BLaER1 (cell line): ENCODE data around the gene GPATCH2L.

ENCODE experiments used
- H3K27ac ChIP-seq: shearing (Covaris generic); formaldehyde crosslinking; 2 replicates; pipeline ENCODE4 v1.8.1; 2022
- H3K27me3 ChIP-seq: shearing (Covaris generic); formaldehyde crosslinking; 2 replicates; pipeline ENCODE4 v1.8.1; 2022
- H3K36me3 ChIP-seq: shearing (Covaris generic); formaldehyde crosslinking; 2 replicates; pipeline ENCODE4 v1.8.1; 2022
- H3K4me1 ChIP-seq: shearing (Covaris generic); formaldehyde crosslinking; 2 replicates; pipeline ENCODE4 v1.8.1; 2022
- H3K4me2 ChIP-seq: shearing (Covaris generic); formaldehyde crosslinking; 2 replicates; pipeline ENCODE4 v1.8.1; 2022
- H3K4me3 ChIP-seq: shearing (Covaris generic); formaldehyde crosslinking; 2 replicates; pipeline ENCODE4 v1.8.1; 2022
- H3K9ac ChIP-seq: shearing (Covaris generic); formaldehyde crosslinking; 2 replicates; pipeline ENCODE4 v1.8.1; 2022
- H3K9me3 ChIP-seq: shearing (Covaris generic); formaldehyde crosslinking; 2 replicates; pipeline ENCODE4 v1.8.1; 2022
- H4K20me1 ChIP-seq: shearing (Covaris generic); formaldehyde crosslinking; 2 replicates; pipeline ENCODE4 v1.8.1; 2022
- Cebpa-rat ChIP-seq: shearing (Covaris generic); IDR thresholded peaks from 2 replicates; pipeline ENCODE4 v1.8.1; 2022

Gene GPATCH2L

GRCh38 chr14:76118594-76118993 lies 33.1 kb upstream of the GPATCH2L start:
- TF ChIP-seq Cebpa-rat: no peak

DNA sequence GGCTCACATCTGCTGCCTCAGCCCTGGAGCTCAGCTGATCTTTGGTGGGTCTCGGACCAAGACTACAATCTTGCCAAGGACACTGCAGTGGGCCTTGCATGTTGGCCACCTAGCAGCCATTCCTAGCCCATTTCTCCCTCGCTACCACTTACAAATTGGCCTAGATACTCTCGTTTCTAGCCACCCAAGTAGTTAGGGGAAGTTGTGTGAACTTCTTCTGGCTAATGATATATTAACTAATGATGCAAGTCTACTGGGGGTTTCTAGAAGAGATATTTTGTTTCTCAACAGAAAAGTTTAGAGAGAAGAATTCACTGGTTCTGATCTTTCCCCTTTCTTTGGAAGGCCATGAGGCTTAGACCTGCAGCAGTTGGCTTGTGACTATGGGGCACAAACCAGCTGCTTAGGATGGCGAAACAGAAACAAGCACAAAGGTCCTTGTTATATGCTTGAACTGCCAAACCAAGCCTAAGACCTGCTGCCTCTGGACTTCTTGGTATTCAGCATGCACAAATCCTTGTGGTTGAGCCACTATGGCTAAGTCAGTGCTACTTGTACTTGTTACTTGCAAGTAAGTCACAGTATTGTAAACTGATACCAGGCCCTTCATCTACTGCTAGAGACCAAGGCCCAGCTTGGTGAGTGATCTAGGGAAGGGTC lies 30.5 kb upstream of the GPATCH2L start:
- H3K9ac ChIP-seq: no peak overlapping the region
- H3K27me3 ChIP-seq: no peaks in the 10 kb centered on the region
- no peaks in the 10 kb centered on the region for H3K9me3 ChIP-seq
- H4K20me1 ChIP-seq: no peaks in the 10 kb centered on the region
- no peak for TF ChIP-seq Cebpa-rat
- no peak overlapping the region for H3K4me2 ChIP-seq
- H3K4me1 ChIP-seq: no peaks in the 10 kb centered on the region
- H3K36me3 ChIP-seq: no peaks in the 10 kb centered on the region
- H3K27ac ChIP-seq: no peak overlapping the region
- H3K4me3 ChIP-seq: no peak overlapping the region

More at GRCh38 chr14:76118594-76118993, 33.1 kb upstream of the GPATCH2L start:
- Histone ChIP-seq H4K20me1 (no peaks in the 10 kb centered on the region), H3K4me2 (no peak overlapping the region), H3K9me3 (no peaks in the 10 kb centered on the region), H3K36me3 (no peaks in the 10 kb centered on the region), H3K9ac (no peak overlapping the region), H3K27me3 (no peaks in the 10 kb centered on the region; the same call in 1 of the 2 replicates), H3K4me1 (no peaks in the 10 kb centered on the region), H3K4me3 (no peak overlapping the region), H3K27ac (no peak overlapping the region)

GRCh38 chr14:76123426-76124225 lies 28.1 kb upstream of the GPATCH2L start:
- Histone ChIP-seq H3K9me3 (no peaks in the 10 kb centered on the region), H3K4me2 (no peak overlapping the region)

DNA sequence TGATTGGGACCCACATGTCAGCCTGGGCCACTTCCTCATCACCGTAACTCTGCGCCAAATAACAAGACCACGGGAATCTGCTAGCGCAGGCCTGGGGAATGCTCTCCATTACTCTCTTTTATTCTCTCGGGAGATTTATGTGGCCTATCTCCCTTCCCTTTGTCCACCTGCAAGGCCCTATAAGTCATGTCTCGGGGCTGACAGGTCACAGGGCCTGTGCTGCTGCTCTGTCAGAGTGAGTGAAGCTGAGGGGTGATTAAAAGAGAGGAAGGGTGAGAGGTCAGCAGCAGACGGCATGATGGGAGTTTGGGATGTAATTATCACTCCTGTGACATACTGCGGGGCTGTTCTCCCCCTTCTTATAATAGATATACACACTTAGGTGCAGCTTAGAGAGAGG lies 26.2 kb upstream of the GPATCH2L start:
- no peak for TF ChIP-seq Cebpa-rat

More at GRCh38 chr14:76123426-76124225, 28.1 kb upstream of the GPATCH2L start:
- Histone ChIP-seq H3K4me3 (no peak overlapping the region), H3K27ac (no peak overlapping the region), H3K9ac (no peak overlapping the region), H4K20me1 (no peaks in the 10 kb centered on the region), H3K36me3 (no peaks in the 10 kb centered on the region), H3K27me3 (no peaks in the 10 kb centered on the region), H3K4me1 (no peaks in the 10 kb centered on the region)
- no peak for TF ChIP-seq Cebpa-rat

DNA sequence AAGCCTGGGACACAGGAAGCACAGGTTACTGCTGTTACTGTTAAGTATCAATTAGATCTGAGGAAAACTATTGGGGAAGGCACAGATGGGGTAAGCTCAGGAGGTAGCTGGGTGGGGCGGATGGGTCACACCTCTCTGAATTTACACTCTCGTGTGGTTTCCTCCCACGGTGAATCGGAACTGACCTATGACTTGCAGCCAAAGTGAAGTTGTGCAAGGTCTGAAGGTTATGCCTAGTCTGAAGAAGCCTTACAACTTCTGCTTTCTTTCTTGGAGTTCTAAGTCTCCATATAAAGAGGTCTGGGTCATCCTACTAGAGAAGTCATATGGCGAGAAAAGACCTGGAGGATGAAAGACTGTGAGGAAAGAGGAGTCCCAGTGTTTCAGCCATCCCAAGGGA lies 25.6 kb upstream of the GPATCH2L start:
- Histone ChIP-seq H3K9me3 (no peaks in the 10 kb centered on the region), H3K4me2 (no peak overlapping the region), H3K27ac (no peak overlapping the region), H3K4me3 (no peak overlapping the region), H3K27me3 (no peaks in the 10 kb centered on the region), H3K36me3 (no peaks in the 10 kb centered on the region), H4K20me1 (peaks cover 6% of the 10 kb centered on the region; the same call in 1 of the 2 replicates), H3K4me1 (no peaks in the 10 kb centered on the region), H3K9ac (no peak overlapping the region)
- TF ChIP-seq Cebpa-rat: no peak

More for the DNA sequence above, 26.2 kb upstream of the GPATCH2L start:
- Histone ChIP-seq H3K9me3 (no peaks in the 10 kb centered on the region), H3K27ac (no peak overlapping the region), H3K4me2 (no peak overlapping the region), H3K9ac (no peak overlapping the region), H3K27me3 (no peaks in the 10 kb centered on the region), H3K4me3 (no peak overlapping the region), H4K20me1 (peaks cover 6% of the 10 kb centered on the region; the same call in 1 of the 2 replicates), H3K36me3 (no peaks in the 10 kb centered on the region), H3K4me1 (no peaks in the 10 kb centered on the region)

DNA sequence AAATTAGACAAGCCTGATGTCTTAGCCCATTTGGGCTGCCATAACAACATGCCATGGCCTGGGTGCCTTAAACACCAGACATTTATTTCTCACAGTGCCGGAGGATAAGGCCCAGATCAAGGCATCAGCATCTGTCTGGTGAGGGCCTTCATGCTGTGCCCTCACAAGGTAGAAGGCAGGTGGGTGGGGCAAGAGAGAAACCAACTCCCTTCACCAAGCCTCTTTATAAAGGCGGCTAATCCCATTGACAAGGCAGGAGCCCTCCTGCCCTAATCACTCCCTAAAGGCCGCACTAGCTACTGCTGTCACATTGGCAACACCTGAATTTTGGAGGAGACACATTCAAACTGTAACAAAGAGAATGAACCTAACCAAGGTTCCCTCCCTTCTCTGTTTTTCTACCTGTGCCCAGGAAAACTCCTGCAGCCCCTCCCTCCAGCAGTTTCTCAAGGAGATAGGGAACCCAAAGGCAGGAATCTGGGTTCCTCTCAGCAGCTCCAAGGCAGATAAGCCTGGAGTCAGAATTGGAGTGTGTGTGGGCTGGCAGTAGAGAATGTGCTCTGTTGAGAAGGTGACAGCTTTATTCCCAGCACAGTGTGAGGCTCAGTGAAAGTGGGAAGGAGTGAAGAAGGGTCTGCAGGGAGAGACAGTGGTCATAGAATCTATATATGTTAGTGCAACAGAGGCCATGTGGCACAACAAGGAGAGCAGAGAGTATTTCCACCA lies 21.7 kb upstream of the GPATCH2L start:
- no peak overlapping the region for H3K4me3 ChIP-seq
- no peak overlapping the region for H3K27ac ChIP-seq
- H3K36me3 ChIP-seq: no peaks in the 10 kb centered on the region
- peaks cover 18% of the 10 kb centered on the region; the same call in 1 of the 2 replicates for H4K20me1 ChIP-seq
- no peak overlapping the region for H3K4me2 ChIP-seq
- H3K9ac ChIP-seq: no peak overlapping the region
- H3K4me1 ChIP-seq: no peaks in the 10 kb centered on the region
- no peak for TF ChIP-seq Cebpa-rat
- H3K9me3 ChIP-seq: no peaks in the 10 kb centered on the region
- H3K27me3 ChIP-seq: no peaks in the 10 kb centered on the region

GRCh38 chr14:76131071-76131965 lies 20.4 kb upstream of the GPATCH2L start:
- Histone ChIP-seq H3K9ac (no peak overlapping the region), H3K36me3 (no peaks in the 10 kb centered on the region), H3K27ac (no peak overlapping the region), H4K20me1 (peaks cover 18% of the 10 kb centered on the region; the same call in 1 of the 2 replicates), H3K4me1 (no peaks in the 10 kb centered on the region), H3K27me3 (no peaks in the 10 kb centered on the region), H3K4me3 (no peak overlapping the region), H3K9me3 (no peaks in the 10 kb centered on the region), H3K4me2 (no peak overlapping the region)
- no peak for TF ChIP-seq Cebpa-rat

- no peaks in the 10 kb centered on the region for H3K9me3 ChIP-seq
- H4K20me1 ChIP-seq: peaks cover 18% of the 10 kb centered on the region; the same call in 1 of the 2 replicates
- no peaks in the 10 kb centered on the region for H3K27me3 ChIP-seq
- H3K27ac ChIP-seq: no peak overlapping the region
- 0 out of 2 replicates have a peak, but pooled peaks have one; percentile 18 for TF ChIP-seq Cebpa-rat
- H3K4me2 ChIP-seq: no peak overlapping the region
- H3K4me3 ChIP-seq: no peak overlapping the region
- no peaks in the 10 kb centered on the region for H3K36me3 ChIP-seq
- no peaks in the 10 kb centered on the region for H3K4me1 ChIP-seq
- no peak overlapping the region for H3K9ac ChIP-seq
Measured at GRCh38 chr14:76133103-76133502, 18.6 kb upstream of the GPATCH2L start.

DNA sequence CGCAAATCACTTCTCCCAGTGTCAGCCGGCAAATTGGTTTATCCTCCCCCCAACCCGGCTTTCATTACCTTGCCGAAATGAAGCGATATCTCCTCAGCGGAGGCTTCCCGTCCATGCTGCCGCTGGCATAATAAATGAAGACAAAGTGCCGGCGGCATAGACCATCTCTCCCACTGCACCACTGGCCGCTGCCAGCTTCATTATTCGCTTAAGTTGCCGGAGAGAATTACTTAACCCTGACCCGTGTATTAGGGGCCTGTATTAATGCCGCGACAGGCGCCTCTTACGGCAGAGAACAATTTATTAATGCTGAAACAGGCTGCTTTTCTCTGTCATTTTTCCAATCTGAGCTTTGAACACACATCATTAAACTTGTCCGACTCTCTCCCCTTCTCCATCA lies 17.5 kb upstream of the GPATCH2L start:
- H3K4me1 ChIP-seq: no peaks in the 10 kb centered on the region
- H3K9me3 ChIP-seq: no peaks in the 10 kb centered on the region
- H4K20me1 ChIP-seq: peaks cover 18% of the 10 kb centered on the region; the same call in 1 of the 2 replicates
- no peaks in the 10 kb centered on the region for H3K27me3 ChIP-seq
- H3K36me3 ChIP-seq: no peaks in the 10 kb centered on the region
- H3K4me2 ChIP-seq: no peak overlapping the region
- TF ChIP-seq Cebpa-rat: no peak
- H3K9ac ChIP-seq: no peak overlapping the region
- no peak overlapping the region for H3K4me3 ChIP-seq
- H3K27ac ChIP-seq: no peak overlapping the region
